Common myeloid progenitor, CD34-positive (primary cell): ENCODE measurements around the gene MZT2B.
"Not testable (repeated sequence)": the region's sequence is repeated elsewhere in the genome, so short reads cannot be mapped to it uniquely, and the experiment has no call there.

ENCODE experiments used
- CTCF ChIA-PET: fragments of 350-600 bp; sonication (Branson Sonifier 250); formaldehyde crosslinking; loops from one replicate; lab custom pipeline; 2021; ENCODE audit warnings: antibody characterized with exemption; lab: Charles Lee
- POLR2A ChIA-PET: fragments of 350-600 bp; sonication (Branson Sonifier 250); formaldehyde crosslinking; loops from one replicate; lab custom pipeline; 2021; ENCODE audit warnings: antibody characterized with exemption; lab: Charles Lee
- DNase-seq, 3 donors: peaks; one replicate each; pipeline versions ENCODE4 v3.0.0 to v3.0.0-alpha.2; 2013
- H3K27ac ChIP-seq, 2 experiments: 1 replicate in 1 of 2; 2 replicates in 1 of 2; pipeline ENCODE4 v1.7.0; 2013; ENCODE audit warnings: inconsistent platforms in 2 of 2, low read length in 2 of 2, mild to moderate bottlenecking in 2 of 2, low read depth in 1 of 2, moderate library complexity in 1 of 2; ENCODE audit not compliant: severe bottlenecking in 2 of 2, insufficient read depth in 1 of 2, poor library complexity in 1 of 2
- H3K27me3 ChIP-seq, 5 experiments: replicated peaks in 2 of 5; 1 replicate in 3 of 5; 2 replicates in 2 of 5; pipeline versions ENCODE4 v1.6.1 to v1.7.0; 2013; ENCODE audit warnings: low read length in 4 of 5, mild to moderate bottlenecking in 2 of 5, moderate library complexity in 2 of 5, inconsistent platforms in 1 of 5; ENCODE audit not compliant: insufficient read depth in 5 of 5, control insufficient read depth in 4 of 5
- H3K36me3 ChIP-seq, 4 experiments: 1 replicate in 2 of 4; 2 replicates in 2 of 4; pipeline versions ENCODE4 v1.6.1 to v1.7.0; 2013; ENCODE audit warnings: low read length in 3 of 4, control low read depth in 1 of 4, mild to moderate bottlenecking in 1 of 4; ENCODE audit not compliant: control insufficient read depth in 4 of 4, insufficient read depth in 4 of 4
- H3K4me1 ChIP-seq, 4 experiments: 1 replicate in 3 of 4; 2 replicates in 1 of 4; pipeline versions ENCODE4 v1.6.1 to v1.7.1; 2013; ENCODE audit warnings: low read length in 3 of 4, mild to moderate bottlenecking in 3 of 4, control low read depth in 1 of 4, inconsistent platforms in 1 of 4, moderate library complexity in 1 of 4; ENCODE audit not compliant: control insufficient read depth in 4 of 4, insufficient read depth in 4 of 4; ENCODE audit errors: control extremely low read depth in 1 of 4
- H3K4me3 ChIP-seq, 7 experiments: 1 replicate in 4 of 7; 2 replicates in 3 of 7; pipeline versions ENCODE4 v1.5.1 to v1.7.0; 2013; ENCODE audit warnings: mild to moderate bottlenecking in 7 of 7, low read length in 6 of 7, moderate library complexity in 6 of 7, inconsistent platforms in 2 of 7, low read depth in 2 of 7, control low read depth in 1 of 7; ENCODE audit not compliant: insufficient read depth in 4 of 7, control insufficient read depth in 1 of 7; ENCODE audit errors: extremely low read depth in 1 of 7
- H3K9me3 ChIP-seq, 5 experiments: 1 replicate in 4 of 5; 2 replicates in 1 of 5; pipeline versions ENCODE4 v1.6.1 to v1.7.1; 2013; ENCODE audit warnings: low read length in 4 of 5, mild to moderate bottlenecking in 2 of 5, inconsistent platforms in 1 of 5, low read depth in 1 of 5, moderate library complexity in 1 of 5; ENCODE audit not compliant: control insufficient read depth in 4 of 5, insufficient read depth in 2 of 5; ENCODE audit errors: control extremely low read depth in 1 of 5
- WGBS: methylation state at CpG from one replicate; pipeline ENCODE4 v1.1.5; 2013; ENCODE audit not compliant: insufficient coverage; 5-methylcytosine and 5-hydroxymethylcytosine counted together

The MZT2B gene

DNA sequence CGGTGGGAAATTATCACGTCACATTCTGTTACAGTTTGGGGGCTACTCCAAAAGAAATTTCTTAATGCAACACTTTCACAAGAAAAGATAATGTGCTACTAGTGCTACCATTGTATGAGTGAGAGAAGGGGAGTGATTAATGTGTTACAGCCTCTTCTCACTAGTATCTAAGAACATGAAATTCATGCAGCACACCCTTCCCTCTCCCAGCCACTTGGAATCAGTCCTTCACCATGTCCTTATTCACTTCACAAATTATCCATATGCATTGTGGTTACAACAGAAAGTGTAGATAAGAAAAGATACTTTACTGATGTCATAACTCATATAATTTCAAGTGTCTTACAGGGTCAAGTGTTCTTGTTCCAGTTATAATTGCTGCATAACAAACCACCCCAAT is 37.1 kb downstream of the MZT2B start:
- CTCF ChIA-PET: not testable (repeated sequence)

DNA sequence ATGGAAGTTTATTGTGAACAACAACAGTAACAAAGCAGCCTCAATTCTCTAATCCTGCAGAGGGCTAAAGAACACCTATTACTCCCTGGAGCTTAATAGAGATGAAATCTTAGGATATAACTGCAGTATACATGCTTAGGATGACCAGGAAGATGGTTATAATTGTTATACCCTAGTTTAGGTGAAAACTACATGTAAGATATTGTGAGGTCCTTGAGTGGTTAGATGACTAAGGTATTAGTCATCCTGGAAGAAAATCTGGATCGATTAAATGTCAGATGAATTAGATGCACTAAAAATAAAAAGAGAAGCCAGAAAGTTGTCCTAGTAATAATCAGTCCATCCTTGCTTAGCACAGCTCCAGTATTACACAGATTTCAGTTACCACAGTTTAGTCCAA is 38.4 kb downstream of the MZT2B start:
- CTCF ChIA-PET, POLR2A ChIA-PET, DNase-seq, H3K9me3 ChIP-seq, H3K4me3 ChIP-seq, H3K27ac ChIP-seq, H3K27me3 ChIP-seq, H3K4me1 ChIP-seq, H3K36me3 ChIP-seq: not testable (repeated sequence)
- no CpG with 5 or more reads among the region's 1 CpG for WGBS

More for the DNA sequence above, 37.1 kb downstream of the MZT2B start:
- H3K4me1 ChIP-seq, H3K9me3 ChIP-seq, H3K27me3 ChIP-seq, H3K36me3 ChIP-seq, H3K27ac ChIP-seq, H3K4me3 ChIP-seq, POLR2A ChIA-PET, DNase-seq: not testable (repeated sequence)
- WGBS: no CpG with 5 or more reads among the region's 2 CpGs

DNA sequence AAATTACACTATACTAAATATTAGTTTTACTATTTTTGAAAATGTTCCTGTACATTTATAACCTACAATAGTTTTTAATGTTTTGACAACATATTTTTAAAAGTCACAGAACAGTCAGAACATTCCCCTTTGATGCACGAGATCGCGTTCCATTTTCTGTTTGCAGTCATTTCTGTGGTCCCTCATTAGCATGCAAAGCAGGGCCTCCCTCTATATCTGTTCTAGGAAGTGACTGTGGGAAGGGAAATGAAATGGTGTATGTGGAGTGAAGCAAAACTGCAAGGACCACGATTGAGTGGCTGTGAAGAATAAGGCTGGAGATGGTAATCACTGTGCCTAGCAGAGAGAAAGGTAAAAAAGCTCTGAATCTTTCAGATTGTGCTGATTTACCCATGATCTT is 40.5 kb downstream of the MZT2B start:
- whole genome bisulfite sequencing: no CpG with 5 or more reads among the region's 4 CpGs
- POLR2A ChIA-PET, H3K36me3 ChIP-seq, H3K27ac ChIP-seq, H3K27me3 ChIP-seq, H3K9me3 ChIP-seq, H3K4me3 ChIP-seq, DNase-seq, H3K4me1 ChIP-seq: not testable (repeated sequence)
- CTCF ChIA-PET: interaction anchor here (0.7 kb wide), 1 partner anchor 40 kb away, joined by 3 read pairs; no protein-coding TSS in a partner anchor

DNA sequence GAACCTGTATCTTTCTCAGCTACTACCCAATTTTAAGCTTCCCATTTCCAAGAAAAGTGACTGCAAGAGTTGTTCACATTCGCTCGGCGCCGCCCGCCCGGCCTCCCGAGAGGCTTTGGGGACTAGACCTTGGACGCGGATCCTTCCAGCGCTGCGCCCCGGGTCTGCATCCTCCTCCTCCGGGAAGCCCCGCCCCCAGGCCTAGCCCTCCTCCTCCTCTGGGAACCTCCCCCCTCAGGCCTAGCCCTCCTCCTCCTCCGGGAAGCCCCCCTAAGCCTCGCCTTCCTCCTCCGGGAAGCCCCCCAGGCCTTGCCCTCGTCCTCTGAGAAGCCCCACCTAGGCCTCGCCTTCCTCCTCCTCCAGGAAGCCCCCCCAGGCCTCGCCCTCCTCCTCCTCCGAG is 45.9 kb downstream of the MZT2B start:
- H3K27ac ChIP-seq, H3K36me3 ChIP-seq, H3K4me1 ChIP-seq, POLR2A ChIA-PET, DNase-seq, H3K4me3 ChIP-seq, H3K27me3 ChIP-seq, CTCF ChIA-PET: not testable (repeated sequence)
- H3K9me3 ChIP-seq: peaks cover 0 to 11% (median 0%) of the 10 kb centered on the region in 5 experiments
- WGBS: 95% methylated on average over 12 of the region's 21 CpGs

DNA sequence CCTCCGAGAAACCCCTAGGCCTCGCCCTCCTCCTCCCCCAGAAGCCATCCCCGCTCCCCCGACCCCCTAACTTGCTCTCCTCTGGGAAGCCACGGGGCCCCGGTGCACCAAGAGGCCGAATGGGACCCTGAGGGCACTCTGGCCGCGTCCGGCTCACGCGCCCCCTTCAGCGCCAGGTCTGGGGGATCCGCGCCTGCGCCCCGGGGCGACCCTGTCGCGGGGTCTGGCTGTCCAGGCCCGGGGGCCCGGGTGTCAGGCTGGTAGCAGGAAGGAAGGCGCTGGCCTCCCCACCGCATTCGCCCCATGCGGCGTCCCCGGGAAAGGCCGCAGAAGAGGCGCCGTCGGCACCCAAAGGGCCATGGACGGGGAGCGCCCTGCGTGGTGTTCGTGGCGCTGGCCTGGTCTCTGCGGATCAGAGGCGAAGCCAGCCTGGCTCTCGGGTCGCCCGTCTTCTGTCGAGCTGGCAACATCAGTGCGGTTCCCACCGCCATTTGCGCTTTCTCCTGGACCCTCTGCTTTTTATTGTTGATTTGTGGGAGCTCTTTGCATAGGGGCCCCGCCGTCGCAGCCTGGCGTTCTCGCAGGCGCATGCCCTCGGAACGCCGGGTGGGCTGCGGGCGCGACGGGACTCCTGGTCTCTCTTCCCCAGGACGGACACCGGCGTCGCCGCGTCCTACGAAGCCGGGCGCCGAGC is 46.6 kb downstream of the MZT2B start:
- DNase-seq, CTCF ChIA-PET, H3K4me1 ChIP-seq, H3K36me3 ChIP-seq, H3K4me3 ChIP-seq, POLR2A ChIA-PET, H3K27me3 ChIP-seq, H3K27ac ChIP-seq: not testable (repeated sequence)
- WGBS: 78% methylated on average over 58 of the region's 69 CpGs
- peaks cover 0 to 11% (median 0%) of the 10 kb centered on the region in 5 experiments for H3K9me3 ChIP-seq

DNA sequence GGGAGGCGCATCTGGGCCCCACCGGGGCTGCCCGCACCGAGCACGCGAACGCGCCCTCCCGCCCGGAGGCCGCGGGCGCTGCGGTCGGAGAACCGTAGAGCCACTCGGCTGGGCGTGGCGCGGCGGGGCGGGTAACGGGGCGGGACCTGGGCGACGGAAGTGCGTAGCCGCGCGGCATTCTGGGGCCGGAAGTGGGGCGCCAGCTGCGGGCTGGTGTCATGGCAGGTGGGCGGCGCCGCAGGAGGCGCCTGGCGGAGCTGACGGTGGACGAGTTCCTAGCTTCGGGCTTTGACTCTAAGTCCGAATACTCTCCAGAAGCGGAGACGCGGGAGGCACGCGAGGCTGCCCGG is 47.1 kb downstream of the MZT2B start:
- peak; percentile 9 to 76 (median 58) for DNase-seq
- Histone ChIP-seq H3K4me3 (peak overlapping the region in 1 of 7 experiments; percentile 35), H3K9me3 (peaks cover 0 to 11% (median 0%) of the 10 kb centered on the region in 5 experiments)
- H3K36me3 ChIP-seq, H3K27ac ChIP-seq, CTCF ChIA-PET, H3K4me1 ChIP-seq, POLR2A ChIA-PET, H3K27me3 ChIP-seq: not testable (repeated sequence)
- 33% methylated on average over 30 of the region's 48 CpGs for WGBS

DNA sequence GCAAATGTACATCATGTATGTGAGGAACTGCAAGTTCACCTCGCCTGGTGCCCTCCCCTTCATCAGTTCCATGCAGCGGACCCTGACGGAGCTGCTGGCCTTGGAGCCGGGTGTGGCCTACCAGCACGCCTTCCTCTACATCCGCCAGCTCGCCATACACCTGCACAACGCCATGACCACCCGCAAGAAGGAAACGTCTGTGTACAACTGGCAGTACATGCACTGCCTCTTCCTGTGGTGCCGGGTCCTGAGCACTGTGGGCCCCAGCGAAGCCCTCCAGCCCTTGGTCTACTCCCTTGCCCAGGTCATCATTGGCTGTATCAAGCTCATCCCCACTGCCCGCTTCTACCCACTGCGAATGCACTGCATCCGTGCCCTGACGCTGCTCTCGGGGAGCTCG is 48.3 kb downstream of the MZT2B start:
- POLR2A ChIA-PET, H3K27ac ChIP-seq, H3K27me3 ChIP-seq, DNase-seq, H3K36me3 ChIP-seq, H3K4me1 ChIP-seq, CTCF ChIA-PET, H3K4me3 ChIP-seq: not testable (repeated sequence)
- 95% methylated on average over 10 of the region's 18 CpGs for WGBS
- peaks cover 0 to 11% (median 0%) of the 10 kb centered on the region in 5 experiments for H3K9me3 ChIP-seq
